ENCODE data around the gene TACC2.
A peak's percentile ranks its signal among the peaks of the same experiment; 100 is the strongest.

The TACC2 gene

DNA sequence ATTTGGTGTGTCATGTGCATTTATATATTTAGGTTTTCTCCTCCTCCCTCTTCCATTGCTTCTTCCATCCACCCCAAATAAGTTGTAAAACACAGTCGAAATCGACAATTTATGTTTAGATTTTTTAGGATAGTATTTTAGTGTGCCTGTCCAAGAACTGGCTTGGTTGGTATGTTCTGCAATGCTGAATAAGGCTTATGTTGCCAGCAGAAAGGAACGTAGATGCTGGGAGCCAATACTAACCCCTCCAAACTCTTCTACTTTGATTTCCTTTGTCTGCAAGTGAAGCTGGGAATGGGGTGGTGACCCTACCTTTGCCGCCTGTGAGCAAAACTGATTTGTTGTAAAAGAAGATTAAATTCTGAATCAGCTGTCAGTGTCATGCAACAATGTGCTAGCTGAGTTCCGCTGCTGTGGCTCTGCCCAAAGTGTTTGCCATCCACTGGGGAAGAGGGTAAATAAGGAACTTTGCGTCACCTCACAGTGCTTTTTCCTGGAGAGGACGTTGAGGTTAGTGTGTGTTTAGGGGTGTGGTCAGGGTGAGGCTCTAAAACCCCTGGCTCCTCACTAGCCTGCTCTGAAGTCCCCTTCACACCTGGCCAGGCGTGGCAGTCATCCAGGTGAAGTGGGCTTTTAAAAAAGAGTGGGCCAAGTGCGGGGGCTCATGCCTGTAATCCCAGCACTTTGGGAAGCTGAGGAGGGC lies 44.4 kb downstream of the TACC2 start:
- no peak for DNase-seq

DNA sequence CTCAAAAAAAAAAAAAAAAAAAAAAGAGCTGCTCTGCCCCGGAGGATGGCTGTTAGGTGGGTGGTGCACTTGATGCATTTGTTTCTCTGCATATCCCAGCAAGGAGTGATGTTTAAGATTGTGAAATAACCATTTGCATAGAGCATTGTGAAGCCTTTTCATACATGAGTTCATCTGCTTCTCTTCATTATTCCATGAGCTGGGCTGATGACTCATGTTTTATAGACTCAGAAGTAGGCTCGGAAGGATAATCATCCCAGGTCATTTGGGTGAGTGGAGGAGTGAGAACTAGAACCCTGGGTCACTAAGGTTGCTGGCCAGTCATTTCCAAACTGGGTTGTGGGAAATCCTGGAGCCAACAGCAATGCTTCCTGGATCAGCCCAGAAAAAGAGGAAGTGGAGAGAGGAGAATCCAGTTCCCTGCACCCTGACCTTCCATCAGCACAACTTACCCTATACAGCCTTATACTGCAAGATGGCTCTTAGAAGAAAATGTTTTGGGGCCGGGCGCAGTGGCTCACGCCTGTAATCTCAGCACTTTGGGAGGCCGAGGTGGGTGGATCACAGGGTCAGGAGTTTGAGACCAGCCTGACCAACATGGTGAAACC lies 45.3 kb downstream of the TACC2 start:
- no peak for DNase-seq

DNA sequence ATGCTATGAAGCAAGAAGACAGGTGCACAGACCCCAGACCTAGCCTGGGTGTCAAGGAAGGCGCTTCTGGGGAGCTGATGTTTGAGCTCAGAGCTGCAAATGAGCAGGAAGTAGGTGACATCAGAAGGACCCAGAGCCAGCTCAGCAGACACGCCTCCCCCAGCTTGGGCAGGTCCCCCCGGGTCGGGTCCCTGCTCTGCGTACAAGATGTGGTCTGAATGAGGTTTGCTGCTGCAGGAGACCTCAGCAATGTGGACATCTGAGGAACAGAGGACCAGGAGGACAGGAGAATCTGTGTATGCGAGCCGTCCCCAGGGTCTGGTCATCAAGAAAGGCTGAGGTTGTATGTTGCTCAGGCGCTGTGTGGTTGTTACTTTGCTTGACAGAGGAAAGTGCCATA lies 51.8 kb downstream of the TACC2 start:
- no peak for DNase-seq

DNA sequence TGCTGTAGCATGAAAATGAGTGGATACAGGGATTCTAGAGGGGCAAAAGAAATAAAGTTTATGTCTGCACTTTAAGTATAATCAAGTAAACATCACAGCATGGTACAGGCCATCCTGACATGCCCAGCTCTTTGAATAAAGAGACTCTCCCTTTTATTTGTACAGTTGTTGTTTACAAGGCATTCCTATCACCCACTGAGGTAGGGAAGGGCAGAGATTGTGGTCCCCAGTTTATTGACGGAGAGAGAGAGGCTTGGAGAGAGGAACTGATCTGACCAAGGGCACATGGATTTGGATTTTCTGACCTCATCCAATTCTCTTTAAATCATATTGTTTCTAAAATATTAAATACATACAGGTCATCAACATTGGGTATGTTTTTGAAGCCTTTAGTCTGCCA lies 53.9 kb downstream of the TACC2 start:
- no peak for DNase-seq

DNA sequence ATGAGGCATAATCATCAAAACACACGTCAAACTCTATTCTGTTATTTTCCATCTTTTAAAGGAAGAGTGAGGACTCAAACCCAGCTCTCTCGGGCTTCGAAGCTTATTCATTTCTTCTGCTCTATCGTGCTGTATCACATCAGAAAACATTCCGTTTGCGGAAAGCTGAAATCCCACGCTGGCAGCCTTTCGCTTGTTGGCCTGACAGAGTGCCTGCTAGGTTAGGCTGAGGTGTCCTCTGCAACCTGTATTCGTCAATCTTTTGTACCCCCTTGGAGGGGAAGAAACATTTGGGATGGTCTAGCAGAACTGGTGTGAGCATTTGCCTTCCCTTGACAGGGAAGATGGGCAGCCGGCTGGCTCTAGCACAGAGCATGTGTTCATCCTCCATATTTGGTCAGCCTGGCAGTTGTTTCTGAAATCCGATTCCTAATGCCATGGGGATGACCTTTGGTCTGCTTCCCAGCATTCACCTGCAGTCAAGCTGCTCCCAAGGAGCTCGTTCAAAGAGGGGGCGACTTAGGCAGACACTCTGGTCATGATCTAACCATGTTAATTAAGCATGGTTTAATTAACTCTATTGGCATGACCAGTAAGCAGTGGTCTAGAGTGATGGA lies 55.2 kb downstream of the TACC2 start:
- DNase-seq, result no peak

DNA sequence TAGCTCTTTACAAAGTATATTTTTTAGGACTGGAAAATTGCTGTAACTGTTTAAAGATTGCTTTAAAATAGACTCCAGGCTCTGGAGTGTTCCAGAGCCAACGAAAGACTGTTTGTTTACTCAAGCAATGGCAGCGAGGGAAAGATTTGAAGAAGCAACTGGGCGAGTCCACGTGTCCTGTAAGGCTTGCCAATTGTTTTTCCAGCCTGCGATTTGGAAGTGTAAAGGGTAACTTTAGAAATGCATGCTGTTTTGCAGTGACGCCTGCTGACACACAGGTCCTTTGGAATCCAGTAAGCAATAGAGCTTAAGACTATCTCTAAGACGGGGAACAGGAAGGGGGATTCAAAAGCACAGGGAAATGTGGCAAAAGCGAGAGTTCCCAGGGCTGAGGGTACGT lies 55.8 kb downstream of the TACC2 start:
- DNase-seq, result no peak

DNA sequence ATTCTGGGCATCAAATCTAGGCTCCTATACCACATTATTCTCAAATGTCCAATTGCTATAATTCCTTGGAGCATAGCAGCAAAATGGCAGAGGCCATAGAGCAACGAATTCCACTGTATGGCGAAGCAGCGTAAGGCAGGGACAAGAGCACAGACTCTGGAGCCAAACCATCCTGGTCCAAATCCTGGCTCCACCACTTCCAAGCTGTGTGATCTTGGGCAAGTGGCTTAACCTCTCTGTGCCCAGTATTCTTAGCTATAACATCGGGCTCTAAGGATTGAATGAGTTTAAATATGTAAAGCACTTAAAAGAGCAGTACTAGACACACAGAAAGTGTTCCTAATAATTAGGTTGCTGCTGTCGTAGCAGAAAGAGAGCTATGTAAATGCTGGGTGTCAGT lies 56.2 kb downstream of the TACC2 start:
- no peak for DNase-seq

DNA sequence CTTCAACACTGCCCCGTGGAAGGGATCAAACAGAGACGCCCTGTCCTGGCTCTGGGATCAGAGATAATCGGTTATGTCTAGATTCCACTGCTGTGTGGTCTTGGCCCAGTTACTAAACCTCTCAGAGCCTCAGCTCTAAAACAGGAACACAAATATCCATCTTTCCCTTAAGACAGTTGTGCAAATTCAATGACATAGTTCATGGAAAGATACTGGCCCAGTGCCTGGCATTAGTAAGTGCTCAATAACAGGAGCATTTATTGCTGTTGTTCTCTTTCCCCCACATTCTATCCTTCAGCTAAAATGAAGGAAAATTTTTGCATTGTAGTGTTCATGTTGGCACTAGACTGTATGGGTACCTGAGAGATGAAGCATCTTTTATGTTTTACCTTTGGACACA lies 58.6 kb downstream of the TACC2 start:
- no peak for DNase-seq

DNA sequence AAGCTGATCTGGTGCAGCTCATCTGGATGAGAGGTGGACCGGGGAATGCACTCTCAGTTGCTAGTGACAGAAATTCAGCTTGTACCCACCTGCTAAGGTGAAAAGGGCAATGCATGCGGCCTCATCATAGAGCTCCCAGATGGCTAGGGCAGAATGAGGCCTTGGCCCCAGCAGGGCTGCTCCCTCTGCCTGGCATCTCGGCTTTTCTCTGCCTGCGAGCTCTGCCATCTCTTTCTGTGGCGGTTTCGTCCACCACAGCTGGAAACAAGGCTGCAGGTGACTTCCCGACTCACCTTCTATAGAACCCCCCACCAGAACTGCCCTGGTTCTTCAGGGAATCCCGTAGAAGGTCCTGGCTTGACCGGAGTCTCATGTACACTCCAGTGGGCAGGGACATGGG lies 60.1 kb downstream of the TACC2 start:
- no peak for DNase-seq

DNA sequence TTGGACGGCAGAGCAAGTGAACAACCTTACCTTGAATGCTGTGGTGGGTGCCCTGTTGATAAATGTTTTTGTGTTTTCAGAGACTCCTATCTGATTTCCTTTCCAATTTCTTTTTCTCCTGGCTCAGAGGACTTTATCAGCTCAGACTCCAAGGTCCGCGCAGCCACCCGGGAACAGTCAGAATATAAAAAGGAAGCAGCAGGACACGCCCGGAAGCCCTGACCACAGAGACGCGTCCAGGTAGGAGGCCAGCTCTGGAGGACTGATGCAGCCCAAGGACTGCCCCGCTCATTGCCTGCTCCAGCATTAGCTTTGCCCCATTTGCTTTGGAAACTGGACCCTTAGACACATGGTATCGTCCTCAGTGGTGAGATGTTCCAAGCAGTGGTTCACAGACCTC lies 61.3 kb downstream of the TACC2 start:
- no peak for DNase-seq

DNA sequence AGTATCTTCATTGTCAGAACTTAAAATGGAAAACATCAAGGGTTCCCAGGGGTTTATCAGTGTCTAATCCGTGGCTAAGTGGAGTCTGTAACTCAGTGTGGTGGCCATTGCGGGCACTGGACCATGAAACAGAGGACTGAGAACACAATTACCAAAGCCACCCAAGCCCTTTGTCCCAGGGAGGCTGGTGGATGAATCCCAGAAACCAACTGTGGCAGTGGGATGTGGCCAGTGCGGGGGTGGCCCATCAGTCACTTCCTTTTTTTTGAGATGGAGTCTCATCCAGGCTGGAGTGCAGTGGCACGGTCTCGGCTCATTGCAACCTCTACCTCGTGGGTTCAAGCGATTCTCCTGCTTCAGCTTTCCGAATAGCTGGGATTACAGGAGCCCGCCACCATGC lies 61.8 kb downstream of the TACC2 start:
- no peak for DNase-seq

DNA sequence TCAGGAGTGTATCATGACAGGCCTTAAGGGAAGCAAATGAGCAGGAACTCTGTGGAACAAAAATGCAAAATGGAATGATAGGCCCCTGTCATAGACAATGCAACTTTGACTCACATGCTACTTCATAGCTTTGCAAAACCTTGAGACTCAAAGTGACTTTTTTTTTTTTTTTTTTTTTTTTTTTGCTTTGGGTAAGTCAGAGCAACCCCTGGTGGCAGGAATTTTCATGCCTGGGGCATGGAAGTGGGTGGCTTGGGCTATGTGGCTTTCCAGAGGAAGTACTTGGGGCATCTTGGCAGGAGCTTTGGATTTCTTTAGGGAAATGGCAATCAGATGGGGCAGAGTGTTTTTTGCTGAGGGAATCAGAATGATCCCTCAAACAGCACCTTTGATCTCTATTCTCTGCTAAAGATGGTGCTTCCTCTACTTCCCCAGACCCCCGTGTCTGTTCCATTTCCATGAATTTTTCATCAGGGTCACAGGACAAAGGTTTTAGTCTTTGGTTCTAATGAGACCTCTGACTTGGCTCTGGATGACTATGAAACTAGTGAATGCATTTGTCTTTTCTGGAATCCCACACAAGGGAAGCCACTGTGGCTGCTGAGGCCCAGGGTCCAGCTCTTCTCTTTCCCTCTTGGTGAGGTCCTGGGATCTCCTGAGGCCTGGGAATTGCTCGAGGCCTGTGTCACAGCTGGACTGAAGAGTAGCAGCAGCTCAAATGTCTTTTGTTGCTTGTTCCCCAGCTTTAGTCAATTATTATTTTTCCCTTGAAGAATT lies 62.8 kb downstream of the TACC2 start:
- peak; percentile 3 for DNase-seq

DNA sequence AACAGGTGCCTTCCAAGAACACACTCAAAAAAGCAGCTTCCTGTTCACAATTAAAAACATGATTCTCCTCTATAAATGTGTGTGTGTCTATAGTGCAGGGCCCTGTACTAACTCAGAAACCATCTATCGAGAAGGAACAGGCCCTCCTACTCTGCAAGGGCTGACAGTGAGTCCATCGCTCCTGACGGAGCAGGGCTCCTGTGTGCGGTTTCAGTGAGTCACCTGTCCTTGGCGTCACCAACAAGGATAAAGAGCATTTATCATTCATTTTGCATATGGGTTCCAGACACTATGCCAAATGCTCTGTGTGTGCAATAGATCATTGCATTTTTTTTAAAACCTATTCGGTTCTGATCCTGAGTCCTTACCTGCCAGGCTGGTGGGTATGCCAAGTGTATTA lies 63.7 kb downstream of the TACC2 start:
- no peak for DNase-seq

DNA sequence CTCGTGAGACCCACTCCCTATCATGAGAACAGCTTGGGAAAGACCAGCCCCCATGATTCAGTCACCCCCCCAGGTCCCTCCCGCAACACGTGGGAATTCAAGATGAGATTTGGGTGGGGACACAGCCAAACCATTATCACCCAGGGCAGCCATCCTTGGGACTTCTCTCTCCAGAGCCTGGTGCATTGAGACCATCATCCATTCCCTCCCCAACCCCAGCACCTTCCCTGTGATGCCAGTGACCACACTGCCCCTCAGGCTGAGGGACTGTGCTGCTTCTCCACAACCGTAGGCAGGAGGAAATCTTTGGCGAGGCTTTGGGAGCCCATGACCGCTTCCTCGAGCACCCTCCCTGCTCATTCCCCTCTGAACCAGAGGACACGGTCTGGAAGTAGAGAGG lies 64.4 kb downstream of the TACC2 start:
- no peak for DNase-seq

DNA sequence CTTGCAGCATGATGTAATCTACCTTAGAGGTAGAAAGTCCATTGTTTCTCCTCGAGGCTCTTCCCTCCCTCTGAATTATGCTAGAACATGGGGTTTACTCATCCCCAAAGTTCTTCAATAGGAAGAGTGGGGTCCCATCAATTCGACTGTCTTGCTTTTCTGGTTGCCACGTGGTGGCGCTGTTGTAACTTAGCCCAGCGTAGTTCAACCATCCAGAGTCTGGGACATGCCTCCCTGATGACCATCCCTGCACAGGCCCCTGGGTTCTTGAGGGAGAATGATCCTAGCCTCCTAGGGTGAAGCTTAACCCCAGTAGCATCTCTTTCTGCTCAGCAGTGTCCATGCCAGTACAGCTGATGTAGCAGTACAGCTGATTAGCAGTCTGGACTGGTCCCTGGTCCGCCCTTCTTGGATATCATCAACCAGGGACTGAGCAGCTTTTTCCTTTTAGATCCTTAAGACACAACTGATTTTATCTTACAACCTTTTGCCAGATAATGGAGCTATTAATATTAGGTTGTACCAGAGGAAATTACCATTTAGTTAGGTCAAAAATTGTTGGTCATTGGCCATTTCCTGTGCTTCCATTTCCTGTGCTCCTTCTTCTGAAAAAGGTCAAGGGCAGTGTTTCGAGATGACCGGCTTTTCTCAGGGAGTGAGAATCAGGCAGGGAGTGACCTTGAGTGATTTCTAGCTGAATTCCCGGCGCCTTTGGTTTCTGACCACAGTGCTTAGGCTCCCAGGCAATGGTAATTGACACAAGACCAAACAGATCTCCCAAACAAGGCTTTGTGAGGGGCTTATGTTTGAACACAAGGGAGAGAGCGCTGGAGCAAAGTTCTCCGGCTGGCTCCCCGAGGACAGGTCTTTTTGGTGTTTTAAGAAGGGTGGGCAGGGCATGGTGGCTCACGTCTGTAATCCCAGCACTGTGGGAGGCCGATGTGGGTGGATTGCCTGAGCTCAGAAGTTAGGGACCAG lies 65.4 kb downstream of the TACC2 start:
- peak; percentile 29 for DNase-seq

DNA sequence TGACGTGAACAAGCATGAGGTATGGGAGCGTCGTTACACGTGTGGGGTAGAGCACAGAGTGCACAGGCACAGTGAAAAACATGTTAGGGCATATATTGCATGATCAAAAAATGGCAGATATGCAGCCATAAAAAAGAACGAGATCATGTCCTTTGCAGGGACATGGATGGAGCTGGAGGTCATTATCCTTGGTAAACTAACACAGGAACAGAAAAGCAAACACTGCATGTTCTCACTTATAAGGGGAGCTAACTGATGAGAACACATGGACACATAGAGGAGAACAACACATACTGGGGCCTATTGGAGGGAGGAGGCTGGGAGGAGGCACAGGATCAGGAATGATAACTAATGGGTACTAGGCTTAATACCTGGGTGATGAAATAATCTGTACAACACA lies 66.3 kb downstream of the TACC2 start:
- no peak for DNase-seq

DNA sequence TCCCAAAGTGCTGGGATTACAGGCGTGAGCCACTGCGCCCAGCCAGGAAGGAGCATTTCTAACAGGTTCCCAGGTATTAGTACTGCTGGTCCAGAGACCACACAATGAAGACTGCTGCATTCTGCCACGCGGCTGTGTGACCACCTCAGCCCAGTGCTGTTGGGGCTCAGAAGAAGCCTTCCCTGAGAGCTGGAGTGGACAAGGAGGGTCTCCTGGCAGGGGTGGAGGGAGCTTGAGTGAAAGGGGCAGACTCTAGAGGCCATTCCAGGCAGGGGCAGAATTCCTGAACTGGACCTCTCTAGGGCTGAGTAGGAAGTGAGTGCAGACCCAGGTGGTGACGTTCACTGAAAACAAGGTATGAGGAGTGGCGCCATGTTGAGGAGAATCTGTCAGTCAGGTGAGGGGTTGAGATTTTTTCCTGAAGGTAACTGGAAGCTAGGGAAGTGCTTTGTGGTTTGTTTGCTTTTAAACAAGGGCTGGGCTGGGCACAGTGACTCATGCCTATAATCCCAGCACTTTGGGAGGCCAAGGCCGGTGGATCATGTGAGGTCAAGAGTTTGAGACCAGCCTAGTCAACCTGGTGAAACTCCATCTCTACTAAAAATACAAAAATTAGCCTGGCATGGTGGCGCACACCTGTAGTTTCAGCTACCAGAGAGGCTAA lies 67.6 kb downstream of the TACC2 start:
- DNase-seq, result no peak

DNA sequence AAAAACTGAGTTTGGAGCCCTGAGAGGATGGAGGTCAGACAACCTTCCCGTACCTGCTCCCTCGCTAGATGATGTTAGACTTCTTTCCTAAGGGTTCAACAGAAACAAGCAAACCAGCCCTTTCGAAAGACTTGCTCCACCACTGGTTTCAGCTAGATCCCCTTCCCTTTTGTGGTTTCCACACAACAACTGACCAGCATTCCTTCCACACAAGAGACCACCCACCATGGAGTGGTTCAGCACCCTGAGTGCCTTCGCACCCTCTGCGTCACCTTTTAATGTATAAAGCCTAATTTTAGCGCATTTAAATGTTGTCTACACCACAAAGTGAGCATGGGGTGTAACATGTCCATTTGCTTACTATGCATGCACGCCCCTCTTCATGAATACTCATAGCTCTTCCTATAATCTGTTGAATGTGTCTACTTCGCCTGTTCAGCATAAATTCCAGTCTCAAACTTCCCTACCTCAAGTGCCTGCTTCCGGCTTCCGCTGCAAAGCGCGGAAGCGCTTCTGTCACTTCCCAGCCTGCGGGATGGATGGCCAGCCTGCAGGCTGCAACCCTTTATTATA lies 69.0 kb downstream of the TACC2 start:
- no peak for DNase-seq

DNA sequence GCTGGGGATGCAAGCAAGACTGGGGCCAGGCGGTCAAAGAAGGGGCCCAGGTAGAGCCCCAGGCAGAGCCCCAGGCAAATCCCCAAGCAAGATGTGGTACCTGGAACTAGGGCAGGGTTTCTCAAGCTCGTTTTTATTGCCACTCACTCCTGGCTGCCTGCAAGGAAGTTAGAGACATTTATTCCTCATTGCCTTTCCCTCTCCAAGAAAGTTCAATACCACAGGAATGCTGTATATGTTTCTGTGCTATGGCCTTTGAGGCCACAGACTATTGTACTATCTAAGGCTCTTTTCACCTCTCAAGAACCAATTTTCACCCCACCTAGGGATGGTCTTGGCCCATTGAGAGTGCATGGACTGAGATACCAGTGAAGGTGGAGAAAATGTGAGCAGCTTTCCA lies 71.3 kb downstream of the TACC2 start:
- DNase-seq, result no peak

DNA sequence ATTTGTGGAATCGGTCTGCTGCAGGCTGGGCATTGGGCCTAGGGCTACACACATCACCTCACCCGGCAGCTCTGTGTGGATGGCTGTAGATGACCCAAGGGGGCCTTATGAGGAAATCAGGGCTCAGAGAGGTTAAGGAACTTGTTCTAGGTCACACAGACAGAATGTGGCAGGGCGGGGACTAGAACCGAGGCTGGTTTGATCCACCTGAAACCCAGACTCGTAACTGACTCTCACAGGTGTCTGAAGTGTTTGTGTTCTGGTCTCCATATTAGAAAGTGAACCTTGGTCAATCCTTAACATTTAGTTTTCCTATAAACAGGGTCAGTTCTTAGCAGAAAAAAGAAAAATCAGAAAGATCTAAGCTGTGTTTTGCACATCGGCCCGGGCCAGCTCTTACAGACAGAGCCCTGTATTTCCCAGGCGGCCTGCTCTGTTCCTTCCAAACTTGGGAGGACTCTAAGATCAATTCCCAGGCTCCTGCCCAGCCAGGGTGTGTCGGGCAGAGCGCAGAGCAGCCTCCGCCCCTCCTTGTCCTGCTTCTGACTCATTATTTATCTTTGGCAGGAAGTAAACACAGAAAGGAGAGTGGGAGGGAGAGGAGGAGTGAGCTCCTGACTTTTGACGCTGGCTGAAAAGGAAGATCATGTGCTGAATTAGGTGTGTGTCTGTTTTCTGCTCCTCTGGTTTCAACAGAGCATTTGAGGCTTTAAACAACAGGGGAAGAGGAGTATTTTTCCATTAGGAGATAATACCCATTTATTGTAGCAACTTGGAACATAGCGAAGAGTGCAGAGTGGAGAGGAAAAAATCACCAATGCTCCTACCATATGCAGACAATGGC lies 74.1 kb downstream of the TACC2 start:
- peak; percentile 56 for DNase-seq
